HG02678 (cell line): ENCODE data around the gene SLC17A4.

ENCODE experiments used
- ATAC-seq: cut with Tn5 transposase; IDR thresholded peaks from one replicate; pipeline ENCODE4 v1.9.1; 2021; ENCODE audit warnings: mild to moderate bottlenecking, moderate library complexity; ENCODE audit not compliant: unreplicated experiment

The SLC17A4 gene

DNA sequence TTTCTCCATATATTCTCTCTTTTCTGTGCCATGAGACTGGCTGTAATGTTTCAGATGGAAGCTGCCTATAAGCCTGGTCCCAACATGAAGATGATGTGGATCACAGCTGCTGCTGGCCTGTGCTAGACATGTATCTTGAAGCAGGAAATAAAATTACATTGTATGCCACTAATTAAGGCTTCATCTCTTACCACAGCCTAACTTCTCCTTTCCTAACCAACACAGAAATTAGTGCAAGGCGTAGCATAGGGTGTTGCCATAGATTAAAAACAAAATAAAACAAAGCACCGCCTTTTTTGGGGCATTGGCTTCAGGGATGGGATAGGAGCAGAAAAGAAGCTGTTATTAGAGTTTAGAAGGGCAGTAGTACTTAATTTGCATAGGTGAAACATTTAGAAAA lies 4.7 kb upstream of the SLC17A4 start:
- ATAC-seq: no peak

DNA sequence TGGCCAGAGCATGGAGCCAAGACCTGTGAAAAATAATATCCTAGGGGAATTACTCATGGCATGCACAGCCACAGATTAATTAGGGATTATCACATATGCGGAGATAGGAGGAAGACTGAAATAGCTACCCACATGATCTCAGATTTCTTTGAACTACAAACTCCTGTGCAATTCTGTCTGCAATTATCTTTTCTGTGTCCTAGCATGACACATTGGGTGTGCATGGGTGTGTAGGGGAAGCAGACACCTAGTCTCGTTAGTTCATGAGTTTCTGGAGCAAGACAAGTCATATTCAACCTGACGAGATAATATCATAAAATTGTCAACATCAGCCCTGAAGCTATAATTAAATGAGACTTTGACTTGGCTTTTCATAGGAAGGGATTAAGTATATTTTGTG lies 3.6 kb upstream of the SLC17A4 start:
- ATAC-seq: no peak

DNA sequence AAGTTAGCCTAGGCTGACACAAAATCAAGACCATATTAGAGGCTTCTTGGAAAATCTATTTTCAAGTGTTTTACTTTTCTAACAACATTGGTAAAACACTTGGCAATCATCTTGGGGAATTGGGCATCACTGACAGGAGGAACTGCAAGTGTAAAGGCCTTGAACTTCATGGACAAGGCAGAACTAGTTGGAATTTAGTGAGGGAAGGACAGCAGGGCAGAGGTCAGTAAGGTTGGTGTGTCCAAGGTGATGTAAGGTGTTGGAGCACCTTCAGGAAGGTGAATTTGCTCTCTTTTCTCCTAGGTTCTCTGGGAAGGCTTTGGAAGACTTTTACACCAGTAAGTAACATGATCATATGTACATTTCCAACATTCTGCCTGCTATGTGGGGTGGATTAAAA lies 1.5 kb upstream of the SLC17A4 start:
- no peak for ATAC-seq

DNA sequence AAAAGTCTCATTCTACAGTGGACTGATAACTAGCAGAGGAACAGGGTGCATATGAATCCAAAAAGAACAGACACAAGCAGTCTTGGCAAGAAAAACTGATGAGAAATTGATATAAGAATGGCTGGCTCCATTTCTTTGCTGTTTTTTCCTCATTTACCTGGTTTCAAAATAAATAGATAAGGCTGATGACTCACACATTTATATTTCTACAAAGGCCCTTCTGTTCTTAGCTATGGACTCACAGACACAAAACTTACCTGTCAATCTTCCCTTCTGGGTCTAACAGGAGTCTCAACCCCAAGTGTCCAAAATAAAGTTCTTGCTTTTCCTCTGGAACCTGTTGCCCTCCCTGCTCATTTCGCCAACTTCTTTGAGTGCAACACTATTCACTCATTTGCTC lies 941 bp downstream of the SLC17A4 start:
- no peak for ATAC-seq

DNA sequence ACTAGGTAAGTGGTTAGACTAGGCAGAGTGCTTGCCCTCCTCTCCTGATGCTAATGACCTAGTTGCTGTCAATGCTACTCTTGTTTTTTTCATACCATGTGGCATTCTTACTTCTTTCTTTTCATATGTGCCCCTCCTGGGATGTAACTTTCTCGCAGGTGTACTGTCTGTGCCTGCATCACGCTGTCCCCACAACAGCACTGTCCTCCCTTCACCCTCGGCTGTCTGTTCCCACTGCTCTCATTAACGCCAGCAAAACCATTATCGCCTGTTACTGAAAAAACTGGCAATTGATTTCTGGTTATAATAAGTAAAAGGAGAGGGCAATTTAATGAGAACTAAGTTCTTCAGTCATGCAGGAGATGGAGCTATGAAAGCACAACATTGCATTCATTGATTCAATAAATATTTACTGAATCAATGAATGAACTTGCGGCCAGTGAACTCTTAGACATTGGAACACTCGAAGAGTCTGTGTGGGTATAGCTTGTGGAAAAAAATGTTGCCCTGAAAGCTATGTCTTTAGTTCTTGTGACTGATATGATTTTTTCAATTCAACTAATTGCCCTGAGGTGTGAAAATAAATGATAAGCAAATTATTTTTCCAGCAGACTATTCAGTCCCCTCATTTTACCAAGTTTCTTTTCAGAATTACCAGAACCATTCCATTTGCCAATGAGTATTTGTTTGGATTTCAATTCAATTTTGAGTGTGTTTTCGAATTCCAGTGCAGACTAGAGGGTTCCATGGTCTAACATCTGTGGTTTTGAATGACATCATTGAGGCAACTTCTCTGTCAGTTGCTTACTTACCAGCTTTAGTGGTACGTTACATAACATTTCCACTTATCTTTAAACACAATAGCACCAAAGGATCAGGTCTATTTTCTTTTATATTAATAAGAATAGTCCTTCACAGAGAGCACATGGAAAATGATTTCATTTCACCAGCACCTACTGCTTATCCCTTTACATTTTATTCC lies 2.1 kb downstream of the SLC17A4 start:
- ATAC-seq: no peak

DNA sequence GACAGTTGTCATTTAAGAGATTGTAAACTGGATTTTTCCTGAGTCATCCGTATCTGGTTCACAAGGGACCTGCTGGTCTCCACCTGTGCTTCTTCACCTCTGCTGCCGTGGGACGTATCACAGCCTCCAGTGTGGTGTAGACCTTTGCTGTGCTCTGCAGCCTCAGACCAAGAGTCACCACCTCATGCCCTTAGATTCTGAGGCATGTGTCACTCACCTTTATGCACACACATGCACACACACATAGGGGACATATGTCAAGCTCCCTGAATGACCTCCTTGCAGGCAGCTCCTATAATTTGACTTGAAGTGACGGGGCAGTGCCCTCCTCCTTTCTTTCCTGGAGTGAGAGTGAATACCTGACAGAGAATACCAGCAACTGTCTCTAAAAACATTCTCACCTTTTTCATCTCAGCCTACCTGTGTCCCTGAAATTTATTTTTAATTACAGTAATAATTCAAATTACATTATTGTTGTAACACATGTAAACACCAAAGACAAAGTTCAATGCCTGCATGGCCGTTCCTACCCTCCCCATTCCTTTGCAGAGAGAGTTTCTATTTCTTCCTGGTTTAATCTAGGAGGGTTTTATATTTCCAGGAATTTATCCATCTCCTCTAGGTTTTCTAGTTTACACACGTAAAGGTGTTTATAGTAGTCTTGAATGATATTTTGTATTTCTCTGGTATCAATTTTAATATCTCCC lies 3.5 kb downstream of the SLC17A4 start:
- no peak for ATAC-seq

DNA sequence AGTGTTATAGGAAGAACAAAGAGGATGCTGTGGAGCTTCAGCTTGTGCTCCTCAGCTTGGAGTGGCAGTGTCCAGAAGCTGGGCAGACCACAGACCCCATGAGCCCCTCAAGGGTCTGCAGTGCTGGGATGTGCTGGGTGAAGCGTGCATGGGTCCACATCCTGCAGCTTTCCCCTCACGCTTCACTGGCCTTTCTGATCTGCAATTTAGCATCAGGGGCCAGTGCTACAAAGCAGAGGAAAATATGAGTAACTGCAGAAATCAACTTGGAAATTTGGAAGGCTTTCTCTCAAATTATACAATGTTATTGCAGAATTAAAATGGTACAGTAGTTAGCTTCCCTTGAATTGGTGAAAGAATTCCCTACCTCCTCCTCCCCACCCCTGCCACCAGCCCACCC lies 10.1 kb downstream of the SLC17A4 start:
- no peak for ATAC-seq

DNA sequence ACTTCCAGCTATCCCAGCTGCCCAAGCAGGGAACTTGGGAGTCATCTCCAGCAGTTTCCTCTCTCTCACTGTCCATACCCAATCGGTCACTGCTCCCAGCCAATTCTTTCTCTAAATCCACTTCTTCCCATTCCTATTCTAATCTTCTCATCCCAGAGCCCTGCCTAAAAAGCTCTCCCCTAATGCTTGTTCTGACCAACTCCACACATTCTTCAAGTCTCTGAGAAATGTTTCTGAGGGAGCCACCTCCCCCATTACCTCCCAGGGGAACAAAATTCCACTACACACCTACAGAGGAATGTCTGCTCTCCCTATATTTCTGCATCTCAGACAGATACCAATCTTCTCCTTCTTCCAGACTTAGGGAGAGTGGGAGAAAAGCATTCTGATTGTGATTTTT lies 14.0 kb downstream of the SLC17A4 start:
- no peak for ATAC-seq

DNA sequence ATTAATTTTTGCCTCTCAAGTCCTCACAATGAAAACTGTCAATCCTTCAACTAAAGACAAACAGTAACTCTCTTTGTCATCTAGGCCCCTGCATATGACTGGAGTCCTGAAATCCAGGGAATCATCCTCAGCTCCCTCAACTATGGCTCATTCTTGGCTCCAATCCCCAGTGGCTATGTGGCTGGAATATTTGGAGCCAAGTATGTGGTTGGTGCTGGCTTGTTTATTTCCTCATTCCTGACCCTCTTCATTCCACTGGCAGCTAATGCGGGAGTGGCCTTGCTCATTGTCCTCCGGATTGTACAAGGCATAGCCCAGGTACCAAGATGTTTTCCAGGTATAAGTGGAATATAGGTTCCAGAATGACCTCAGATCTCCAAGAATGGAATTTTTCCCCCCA lies 15.4 kb downstream of the SLC17A4 start:
- ATAC-seq: no peak

DNA sequence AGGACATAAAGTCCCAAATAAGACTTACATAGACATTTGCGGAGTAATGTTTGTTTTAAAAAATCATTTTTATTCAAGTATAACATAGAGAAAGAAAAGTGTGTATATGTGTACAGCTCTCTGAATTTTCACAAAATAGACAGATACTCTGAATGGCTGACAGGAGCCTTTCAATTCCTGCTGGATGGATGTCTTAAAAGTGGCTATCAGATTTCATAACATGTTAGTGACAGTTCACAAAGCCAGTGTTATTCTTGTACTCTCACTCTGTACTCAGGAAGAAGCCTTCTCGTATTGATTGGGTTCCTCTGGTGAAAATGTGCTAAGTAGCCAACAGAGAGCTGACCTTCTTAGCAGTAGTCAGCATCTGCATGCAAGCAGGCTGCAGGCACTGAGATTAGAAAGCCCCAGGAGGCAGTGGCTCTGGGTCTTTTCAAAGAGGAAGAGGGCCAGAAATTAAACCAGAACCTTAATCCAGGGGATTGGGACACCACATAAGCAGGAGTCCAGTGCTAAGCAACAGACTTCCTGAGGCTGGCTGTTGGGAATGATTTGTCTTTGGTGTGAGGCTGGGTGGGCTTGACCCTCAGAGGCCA lies 19.7 kb downstream of the SLC17A4 start:
- ATAC-seq: no peak

DNA sequence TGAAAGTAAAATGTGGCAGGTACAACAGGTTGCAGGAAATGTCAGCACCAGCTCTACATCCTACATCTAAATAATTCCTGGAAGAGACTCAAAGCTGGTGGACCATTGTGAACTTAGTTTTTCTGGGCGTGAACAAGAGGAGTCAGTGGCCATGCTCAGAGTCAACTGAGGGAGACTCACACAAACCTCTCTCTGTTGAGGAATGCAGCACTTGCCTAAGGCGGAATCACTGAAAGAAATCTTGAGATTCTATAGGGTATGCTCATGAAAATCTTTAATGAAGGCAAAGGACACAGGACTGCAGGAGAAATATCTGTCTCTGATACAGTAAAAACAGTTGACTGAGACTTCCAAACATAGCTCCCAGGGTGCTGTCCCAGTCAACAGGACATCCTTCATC lies 22.5 kb downstream of the SLC17A4 start:
- ATAC-seq: no peak

DNA sequence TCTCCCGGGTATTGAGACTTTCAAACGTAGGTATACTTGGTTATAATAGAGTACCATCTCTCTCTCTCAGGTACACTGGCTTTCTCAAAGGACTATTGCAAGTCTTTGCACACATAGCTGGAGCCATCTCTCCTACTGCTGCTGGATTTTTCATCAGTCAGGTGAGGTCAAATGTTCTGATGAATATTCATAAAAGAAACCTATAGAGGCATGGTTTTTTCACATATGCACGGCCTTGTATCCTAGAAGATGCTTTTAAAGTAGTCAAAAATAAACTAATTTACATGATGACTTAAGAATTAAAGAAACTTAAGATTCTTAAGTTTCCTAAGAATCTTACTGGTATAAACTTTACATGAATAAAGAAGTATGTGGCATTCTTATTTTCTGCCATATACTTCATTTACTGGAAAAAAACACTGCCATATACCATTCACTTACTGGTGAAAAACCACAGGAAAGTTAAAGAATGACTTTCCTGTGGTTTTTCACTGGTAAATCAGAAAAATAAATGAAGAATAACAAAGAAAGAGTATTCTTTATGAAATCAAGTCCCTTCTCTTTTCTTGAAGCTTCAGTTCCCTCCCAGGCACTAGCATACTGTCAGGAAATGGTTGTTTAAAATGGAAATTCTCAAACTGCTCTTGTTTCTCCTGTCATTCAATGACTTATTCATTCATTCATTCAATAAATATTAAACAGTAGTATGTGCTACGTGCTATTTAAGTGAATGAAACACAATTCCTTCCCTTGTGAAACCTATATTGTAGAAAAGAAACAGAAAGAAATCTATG lies 23.5 kb downstream of the SLC17A4 start:
- no peak for ATAC-seq

DNA sequence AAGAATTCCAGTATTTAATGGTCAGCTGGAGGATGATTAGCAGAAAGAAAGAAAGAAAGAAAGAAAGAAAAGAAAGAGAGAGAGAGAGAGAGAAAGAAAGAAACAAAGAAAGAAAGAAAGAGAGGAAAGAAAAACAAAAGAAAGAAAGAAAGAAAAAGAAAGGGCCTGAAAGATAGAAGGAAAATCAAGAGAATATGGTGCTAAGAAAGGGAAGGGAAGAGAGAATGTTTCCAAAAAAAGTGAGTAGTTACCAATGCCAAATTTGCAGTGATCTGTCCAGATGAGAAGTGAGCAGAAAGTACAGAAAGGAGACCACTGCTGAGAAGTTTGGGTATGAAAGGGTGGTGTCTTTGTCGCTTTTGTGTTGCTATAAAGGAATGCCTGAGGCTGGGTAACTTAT lies 26.6 kb downstream of the SLC17A4 start:
- no peak for ATAC-seq

DNA sequence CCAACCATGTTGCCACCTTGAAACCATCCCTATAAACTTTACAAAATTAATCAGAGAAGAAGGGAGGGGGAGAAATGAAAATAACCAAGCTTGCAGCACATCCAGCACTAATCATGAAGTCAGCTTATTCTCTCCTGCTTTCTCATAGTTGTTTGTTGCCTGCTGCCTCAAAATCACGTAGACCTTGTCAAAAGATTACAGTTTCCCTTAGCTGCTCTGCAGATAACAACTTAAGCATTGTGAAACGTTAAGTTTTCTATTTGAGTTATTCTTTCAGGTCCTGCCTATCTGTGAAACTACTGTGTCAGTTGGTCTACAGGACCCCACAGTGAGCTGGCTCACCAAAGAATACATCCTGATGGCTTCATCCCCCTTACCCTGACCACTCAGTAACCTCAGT lies 32.9 kb downstream of the SLC17A4 start:
- no peak for ATAC-seq

DNA sequence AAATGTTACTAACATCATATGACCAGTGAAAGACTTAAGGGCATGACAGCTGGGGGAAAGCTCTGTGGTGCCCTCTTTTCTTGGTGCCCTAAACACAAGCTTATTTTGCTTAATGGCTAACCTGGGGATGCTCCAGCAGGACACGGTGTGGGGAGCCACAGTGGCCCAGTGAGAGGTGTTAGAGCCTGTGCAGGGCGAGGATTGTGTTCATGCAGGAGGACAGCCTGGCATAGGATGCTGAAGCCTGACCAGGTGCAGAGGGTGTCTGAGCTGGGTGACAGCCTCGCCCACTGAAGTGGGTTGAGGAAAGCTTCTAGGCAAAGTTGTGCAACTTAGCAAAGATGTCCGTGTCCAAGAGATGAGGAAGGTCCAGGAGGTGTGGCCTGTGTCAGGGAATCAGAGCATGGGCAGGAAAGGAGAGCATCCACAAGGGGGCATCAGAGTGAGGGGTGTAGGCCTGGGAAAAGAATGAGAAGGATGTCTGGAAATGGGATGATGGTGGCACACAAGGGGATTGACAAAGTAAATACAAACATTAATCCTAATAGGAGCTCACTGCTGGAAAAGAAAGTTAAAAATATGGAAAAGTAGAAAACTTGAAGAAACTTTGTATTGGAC lies 33.9 kb downstream of the SLC17A4 start:
- ATAC-seq: no peak

DNA sequence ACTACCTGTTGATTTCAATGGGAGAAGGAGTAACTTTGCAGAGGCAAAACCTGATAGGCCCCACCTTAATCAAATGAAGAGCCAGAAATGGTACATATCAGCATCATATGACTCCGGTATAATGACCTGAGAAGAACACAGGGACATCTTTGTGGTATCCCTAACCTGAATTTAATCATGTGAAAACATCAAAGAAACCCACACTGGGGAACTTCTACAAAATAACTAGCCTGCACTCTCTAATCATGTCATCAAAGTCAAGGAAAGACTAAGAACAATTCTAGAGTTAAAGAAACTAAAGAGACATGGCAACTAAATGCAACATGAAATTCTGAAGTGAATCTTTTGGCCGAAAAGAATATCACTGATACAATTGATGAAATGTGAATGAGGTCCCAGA lies 34.9 kb downstream of the SLC17A4 start:
- ATAC-seq: no peak

DNA sequence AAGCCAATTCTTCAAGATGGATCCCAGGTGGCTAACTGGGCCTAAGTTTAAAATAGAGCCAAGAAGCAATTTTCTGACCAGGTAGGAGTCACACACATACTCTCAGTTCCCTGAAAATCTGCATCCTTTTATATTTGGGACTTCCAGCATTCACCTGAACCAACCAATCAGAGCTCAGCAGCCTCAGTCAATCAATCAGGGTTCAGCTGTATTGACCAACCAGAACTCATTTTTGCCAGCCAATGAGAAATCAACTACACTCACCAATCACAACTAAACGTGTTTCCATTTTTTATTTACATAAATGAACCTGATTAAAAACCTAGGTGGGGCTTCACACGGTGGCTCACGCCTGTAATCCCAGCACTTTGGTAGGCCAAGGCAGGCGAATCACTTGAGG lies 37.5 kb downstream of the SLC17A4 start:
- no peak for ATAC-seq

DNA sequence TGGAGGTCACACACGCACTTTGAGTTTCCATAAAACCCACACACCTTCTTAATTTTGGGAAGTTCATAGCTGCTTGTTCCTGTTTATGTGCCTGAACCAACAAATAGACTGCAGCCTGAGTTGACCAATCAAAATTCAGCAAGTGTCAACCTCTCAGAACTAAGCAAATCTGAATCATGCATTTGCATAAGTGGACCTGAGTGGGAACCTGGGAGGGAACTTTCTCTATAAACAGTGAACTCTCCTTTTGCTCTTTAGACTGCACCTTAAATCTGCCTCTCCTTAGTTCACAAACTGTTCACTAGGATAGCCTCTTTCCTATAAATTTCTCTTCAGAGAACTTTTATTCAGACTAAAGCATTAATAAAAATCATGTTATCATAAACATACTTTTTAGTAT lies 39.4 kb downstream of the SLC17A4 start:
- ATAC-seq: no peak

DNA sequence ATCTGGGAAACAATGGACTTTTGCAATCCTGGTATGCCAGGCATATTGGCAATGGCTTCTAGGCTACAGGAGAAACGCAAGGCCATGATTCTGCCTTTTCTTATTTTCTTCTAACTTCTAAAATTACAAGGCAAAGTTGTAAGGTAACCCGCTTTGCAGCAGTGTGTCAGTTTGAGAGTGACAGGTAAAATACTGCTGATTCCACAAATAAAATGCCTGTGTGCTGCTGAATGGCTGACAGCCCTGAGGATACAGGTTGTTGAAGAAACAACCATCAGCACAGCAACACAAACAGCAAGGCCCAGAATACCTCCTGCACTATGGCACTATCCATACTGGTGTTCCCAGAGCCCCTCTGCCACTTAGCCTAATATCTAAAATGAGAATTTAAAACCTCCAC lies 40.2 kb downstream of the SLC17A4 start:
- no peak for ATAC-seq

DNA sequence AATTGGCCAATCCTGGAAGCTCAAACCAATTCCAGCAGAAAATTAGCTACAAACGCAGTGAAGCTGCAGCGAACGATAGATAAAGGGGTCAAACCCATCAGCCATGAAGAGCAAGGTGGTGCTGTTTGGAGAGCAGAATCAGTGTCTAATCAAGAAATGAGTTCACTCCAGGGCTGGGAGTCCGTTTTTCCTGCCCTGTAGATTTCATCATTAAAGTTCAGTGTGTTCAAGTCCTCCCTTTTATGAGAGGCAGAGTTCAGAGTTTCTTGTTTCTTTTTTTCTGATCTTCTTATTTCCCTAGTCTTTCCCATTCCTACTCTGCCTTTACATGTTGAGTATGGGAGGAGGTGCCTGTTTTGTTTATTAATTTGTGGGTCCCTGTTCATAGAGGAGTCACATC lies 46.9 kb downstream of the SLC17A4 start:
- no peak for ATAC-seq

DNA sequence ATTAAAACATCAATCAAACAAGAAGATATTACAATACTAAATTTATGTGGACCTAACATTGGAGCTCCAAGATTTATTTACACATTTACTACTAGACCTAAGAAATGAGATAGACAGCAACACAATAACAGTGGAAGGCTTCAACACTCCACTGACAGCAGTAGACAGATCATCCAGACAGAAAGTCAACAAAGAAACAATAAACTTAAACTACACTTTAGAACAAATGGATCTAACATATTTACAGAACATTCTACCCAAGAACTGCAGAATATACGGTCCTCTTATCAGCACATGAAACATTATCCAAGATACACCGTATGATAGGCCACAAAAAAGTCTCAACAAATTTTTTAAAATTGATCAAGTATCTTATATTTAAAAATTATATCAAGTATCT lies 50.3 kb downstream of the SLC17A4 start:
- no peak for ATAC-seq
